ENCODE data around the gene OR1J4.
A peak's percentile ranks its signal among the peaks of the same experiment; 100 is the strongest.
"Not testable (repeated sequence)": the region's sequence is repeated elsewhere in the genome, so short reads cannot be mapped to it uniquely, and the experiment has no call there.

The OR1J4 gene

GRCh38 chr9:122518841-122519240 is at the start of gene OR1J4:
Gene OR1J4, plus strand, starts transcription at chr9:122519141. Its CDS starts 0 bp downstream, at chr9:122519141.
- no peak for FAIRE-seq
- DNase-seq (ENCODE audit: low spot score): no peak

DNA sequence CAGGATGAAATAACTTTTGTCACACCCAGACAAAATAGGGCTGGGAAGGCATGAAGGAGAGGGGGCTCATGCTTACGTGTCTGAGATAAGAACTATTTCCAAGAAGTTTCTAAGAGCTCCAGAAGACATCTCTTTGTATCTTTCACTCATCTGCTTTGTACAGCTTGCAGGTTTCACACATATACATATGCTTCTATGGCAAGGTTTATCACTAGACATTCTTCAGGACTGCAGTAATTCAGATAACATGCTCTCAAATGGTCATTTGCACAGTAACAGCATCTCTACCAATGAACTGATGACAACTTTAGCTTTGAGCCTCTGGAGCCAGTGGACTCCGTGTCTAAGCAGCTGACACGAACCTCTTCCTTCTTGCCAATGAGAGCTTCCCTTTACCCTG is 44.4 kb upstream of the OR1J4 start:
- FAIRE-seq: no peak
- DNase-seq (ENCODE audit: low spot score): no peak

- FAIRE-seq: no peak
- no peak for DNase-seq (ENCODE audit: low spot score)
Observed at GRCh38 chr9:122475717-122476116, 43.2 kb upstream of the OR1J4 start.

DNA sequence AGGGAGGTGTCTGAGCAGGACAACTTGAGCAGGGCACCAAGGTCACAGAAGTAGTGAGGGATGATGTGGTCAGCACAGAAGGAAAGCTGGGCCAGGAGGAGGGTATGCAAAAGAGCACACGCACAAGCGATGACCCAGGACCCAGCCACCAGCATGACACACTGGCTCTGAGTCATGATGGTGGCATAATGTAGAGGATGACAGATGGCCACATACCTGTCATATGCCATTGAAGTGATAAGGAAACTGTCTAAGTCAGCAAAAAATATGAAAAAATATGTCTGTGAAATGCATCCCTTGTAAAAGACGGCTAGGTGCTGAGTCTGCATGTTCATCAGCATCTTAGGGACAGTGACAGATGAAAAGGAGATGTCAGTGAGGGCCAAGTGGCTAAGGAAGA is 41.6 kb upstream of the OR1J4 start:
- DNase-seq (ENCODE audit: low spot score) (no peak), FAIRE-seq (no peak)

GRCh38 chr9:122477826-122478225 is 41.1 kb upstream of the OR1J4 start, which contains the start of gene OR1J1:
Gene OR1J1, minus strand, starts transcription at chr9:122477926. Its CDS starts 0 bp downstream, at chr9:122477926.
- DNase-seq (ENCODE audit: low spot score) (no peak), FAIRE-seq (no peak)

DNA sequence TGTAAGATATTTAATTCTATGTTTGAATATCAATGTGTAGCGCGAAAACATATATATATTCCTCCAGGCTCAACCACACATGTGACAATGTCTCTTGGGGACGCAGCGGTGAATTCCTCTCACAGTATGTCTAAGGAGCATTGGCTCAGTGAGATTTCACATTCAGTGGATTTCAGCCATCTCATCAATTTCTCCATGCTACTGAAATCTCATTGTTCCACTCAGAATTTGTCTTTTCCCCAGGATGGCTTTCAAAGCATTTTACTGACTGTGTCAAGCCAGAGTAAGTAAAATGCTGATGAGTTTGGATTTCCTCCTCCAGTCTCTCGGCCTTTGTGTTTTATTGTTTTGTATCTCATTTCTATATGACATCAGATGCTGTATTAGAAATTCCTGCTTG is 39.9 kb upstream of the OR1J4 start:
- FAIRE-seq (no peak), DNase-seq (ENCODE audit: low spot score) (no peak)

GRCh38 chr9:122498883-122499288 is 20.1 kb upstream of the OR1J4 start:
- peak; percentile 26 for DNase-seq (ENCODE audit: low spot score)
- no peak for FAIRE-seq

- DNase-seq (ENCODE audit: low spot score) (no peak), FAIRE-seq (no peak)
Observed at GRCh38 chr9:122506964-122507363, 12.0 kb upstream of the OR1J4 start.

- DNase-seq (ENCODE audit: low spot score): no peak
- no peak for FAIRE-seq
Observed at GRCh38 chr9:122510502-122510901, 8.4 kb upstream of the OR1J4 start, which contains the start of gene OR1J2. Gene OR1J2, plus strand, starts transcription at chr9:122510802. Its CDS starts 0 bp downstream, at chr9:122510802.

- FAIRE-seq (no peak), DNase-seq (ENCODE audit: low spot score) (no peak)
Observed at GRCh38 chr9:122518226-122518625, 715 bp upstream of the OR1J4 start.

GRCh38 chr9:122519376-122519775 is 435 bp downstream of the OR1J4 start:
- DNase-seq (ENCODE audit: low spot score): no peak
- FAIRE-seq: no peak

DNA sequence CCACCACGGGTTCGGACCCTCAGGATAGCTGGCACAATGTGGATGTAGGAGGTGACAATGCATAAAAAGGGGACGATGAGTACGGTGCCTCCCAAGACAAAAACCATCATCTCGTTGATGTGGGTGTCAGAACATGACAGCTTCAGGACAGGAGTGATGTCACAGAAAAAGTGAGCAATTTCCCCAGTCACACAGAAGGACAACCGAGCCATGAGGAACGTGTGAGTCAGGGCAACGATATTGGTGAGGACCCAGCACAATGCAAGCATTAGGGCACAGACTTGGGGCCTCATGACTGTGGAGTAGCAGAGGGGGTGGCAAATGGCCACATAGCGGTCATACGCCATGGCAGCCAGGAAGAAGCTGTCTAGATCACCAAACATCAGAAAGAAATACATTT is 7.7 kb downstream of the OR1J4 start:
- no peak for DNase-seq (ENCODE audit: low spot score)
- FAIRE-seq: no peak

- no peak for FAIRE-seq
- DNase-seq (ENCODE audit: low spot score): no peak
Observed at GRCh38 chr9:122527193-122527592, 8.3 kb downstream of the OR1J4 start, which contains the start of gene OR1N1. Gene OR1N1, minus strand, starts transcription at chr9:122527293. Its CDS starts 0 bp downstream, at chr9:122527293.

- DNase-seq (ENCODE audit: low spot score); FAIRE-seq: not testable (repeated sequence)
Observed at GRCh38 chr9:122531157-122531556, 12.2 kb downstream of the OR1J4 start.

DNA sequence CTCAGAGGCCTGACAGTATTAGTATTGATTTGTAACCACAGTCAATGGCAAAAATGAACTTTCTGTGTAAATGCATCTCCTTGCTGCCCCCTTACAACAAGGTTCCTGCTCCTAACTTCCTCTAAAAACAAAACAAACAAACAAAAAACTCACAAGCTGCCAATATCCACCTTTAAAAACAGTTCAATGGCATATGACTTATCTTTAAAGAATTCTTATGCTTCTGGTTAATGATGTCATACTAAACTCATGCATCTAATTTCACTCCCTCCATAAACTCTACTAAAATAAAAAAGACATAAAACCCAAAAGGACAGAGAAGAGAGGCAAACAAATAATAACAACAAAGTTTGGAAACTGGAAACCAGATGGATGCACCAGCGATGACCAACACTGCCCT is 17.2 kb downstream of the OR1J4 start:
- DNase-seq (ENCODE audit: low spot score) (no peak), FAIRE-seq (no peak)

DNA sequence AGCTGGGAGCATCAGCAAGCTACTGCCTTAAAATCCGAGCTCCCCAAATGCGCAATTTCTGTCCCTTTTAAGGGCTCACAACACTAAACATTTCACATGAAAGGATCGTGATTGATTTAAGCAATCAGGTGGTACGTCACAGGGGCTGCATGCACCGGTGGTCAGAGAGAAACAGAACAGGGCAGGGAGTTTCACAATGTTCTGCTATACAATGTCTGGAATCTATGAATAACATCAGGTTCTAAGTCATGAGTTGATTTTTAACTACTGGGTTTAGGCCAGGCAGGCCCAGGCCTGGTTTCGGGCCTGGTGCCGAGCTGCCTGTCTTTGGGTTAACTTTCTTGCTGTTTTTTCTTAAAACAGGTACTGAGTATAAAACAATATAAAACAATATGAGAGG is 18.1 kb downstream of the OR1J4 start:
- DNase-seq (ENCODE audit: low spot score): peak; percentile 18
- peak; percentile 69 for FAIRE-seq

GRCh38 chr9:122538757-122539156 is 19.8 kb downstream of the OR1J4 start:
- DNase-seq (ENCODE audit: low spot score): no peak

GRCh38 chr9:122546196-122546595 is 27.3 kb downstream of the OR1J4 start:
- DNase-seq (ENCODE audit: low spot score): no peak
- no peak for FAIRE-seq

More at GRCh38 chr9:122538757-122539156, 19.8 kb downstream of the OR1J4 start:
- FAIRE-seq: no peak

DNA sequence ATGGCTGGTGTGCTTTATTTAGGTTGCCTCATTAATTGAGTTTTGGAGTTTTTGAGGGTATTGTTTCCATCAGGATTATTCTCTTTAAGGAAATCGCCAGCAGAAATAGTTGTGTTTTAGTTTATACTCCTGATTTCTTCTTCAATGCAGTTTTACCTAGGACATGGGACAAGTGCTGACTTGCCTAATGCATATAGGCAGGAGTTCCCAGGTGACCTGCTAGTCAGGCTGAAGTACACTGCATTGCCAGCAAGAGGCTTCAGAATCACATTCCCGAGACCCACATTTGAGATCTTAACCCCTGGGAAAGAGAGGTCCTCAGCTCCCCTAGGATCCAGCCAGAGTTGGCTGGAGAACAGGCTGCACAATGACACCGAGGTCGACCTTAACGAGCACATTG is 32.4 kb downstream of the OR1J4 start:
- FAIRE-seq: no peak
- no peak for DNase-seq (ENCODE audit: low spot score)

DNA sequence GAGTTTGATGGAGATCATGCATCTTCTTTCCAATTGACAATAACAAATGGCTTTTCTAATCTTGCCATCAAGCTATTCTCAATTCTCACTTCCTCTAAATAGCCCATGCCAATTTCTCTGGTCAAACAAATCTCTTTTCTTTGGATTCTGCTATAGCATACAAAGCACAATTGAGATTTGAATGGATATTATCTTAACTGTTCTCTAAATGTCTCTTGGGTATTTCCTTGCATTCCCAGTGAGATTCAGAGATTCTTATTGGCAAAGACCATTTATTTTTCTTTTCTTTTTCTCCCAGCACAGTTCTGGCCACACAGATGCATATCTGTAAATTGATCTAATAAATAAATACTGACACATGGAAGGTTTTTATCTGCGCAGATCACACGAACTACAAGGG is 33.9 kb downstream of the OR1J4 start, which contains the start of gene OR1N2:
OR1N2 (plus strand) TSS at position 301 of the 400 bp plus-strand sequence. CDS start 100 bp downstream, outside the sequence.
- DNase-seq (ENCODE audit: low spot score) (no peak), FAIRE-seq (no peak)

GRCh38 chr9:122561446-122561845 is 42.5 kb downstream of the OR1J4 start:
- FAIRE-seq (no peak), DNase-seq (ENCODE audit: low spot score) (no peak)

- FAIRE-seq (no peak), DNase-seq (ENCODE audit: low spot score) (no peak)
Observed at GRCh38 chr9:122562134-122562760, 43.3 kb downstream of the OR1J4 start.

GRCh38 chr9:122567901-122568300 is 49.0 kb downstream of the OR1J4 start:
- DNase-seq (ENCODE audit: low spot score) (no peak), FAIRE-seq (no peak)
